PC-3 (cell line): Measurements from ENCODE around the gene BPI. TPM values are rescaled to one million over a fixed set of nuclear protein-coding genes. Genes with fewer than 3 reads are reported as not detected.
"Not testable (repeated sequence)": the region's sequence is repeated elsewhere in the genome, so short reads cannot be mapped to it uniquely, and the experiment has no call there.

ENCODE experiments used
- ATAC-seq: fragments of 200-7000 bp; cut with Tn5 transposase; 2 replicates; pipeline ENCODE4 v1.9.1; 2020; ENCODE audit warnings: mild to moderate bottlenecking, moderate library complexity
- BruUV-seq: library from RNA; stranded (reverse); fragments of 400-500 nt; replicated peaks from 2 replicates; lab custom pipeline; 2021; lab: Mats Ljungman, UMichigan
- CTCF ChIA-PET: fragments of 300-600 bp; sonication (Branson Sonifier 250); formaldehyde crosslinking; loops from one replicate; lab custom pipeline; 2022; ENCODE audit warnings: antibody characterized with exemption; lab: Charles Lee
- POLR2A ChIA-PET: fragments of 300-600 bp; sonication (Branson Sonifier 250); formaldehyde crosslinking; loops from one replicate; lab custom pipeline; 2022; ENCODE audit warnings: antibody characterized with exemption; ENCODE audit not compliant: unreplicated experiment; lab: Charles Lee
- DNase-seq: peaks from one replicate; pipeline ENCODE4 v3.0.0-alpha.2; 2015
- H2AFZ ChIP-seq: fragments of 300-600 bp; sonication (generic); 2 replicates; pipeline ENCODE4 v1.6.0; 2016; ENCODE audit warnings: antibody characterized with exemption, low read length
- H3F3A ChIP-seq: fragments of 300-600 bp; sonication (generic); one replicate; pipeline ENCODE4 v1.6.0; 2017; ENCODE audit warnings: antibody characterized with exemption, low read length, control low read depth, mild to moderate bottlenecking; ENCODE audit not compliant: unreplicated experiment
- H3K27ac ChIP-seq: fragments of 300-600 bp; sonication (generic); 2 replicates; pipeline ENCODE4 v1.5.1; 2016; ENCODE audit warnings: mild to moderate bottlenecking, low read length
- H3K27me3 ChIP-seq: fragments of 300-600 bp; sonication (generic); 2 replicates; pipeline ENCODE4 v1.6.1; 2016; ENCODE audit warnings: low read length, mixed read lengths
- H3K36me3 ChIP-seq: fragments of 300-600 bp; sonication (generic); 2 replicates; pipeline ENCODE4 v1.6.1; 2016; ENCODE audit warnings: low read depth, mixed run types, low read length, mixed read lengths
- H3K4me1 ChIP-seq: fragments of 300-600 bp; sonication (generic); 2 replicates; pipeline ENCODE4 v1.5.1; 2016; ENCODE audit warnings: low read length; ENCODE audit not compliant: insufficient read depth
- H3K4me2 ChIP-seq: fragments of 300-600 bp; sonication (generic); 2 replicates; pipeline ENCODE4 v1.6.0; 2016; ENCODE audit warnings: low read length
- H3K4me3 ChIP-seq: fragments of 300-600 bp; sonication (generic); 2 replicates; pipeline ENCODE4 v1.5.1; 2016; ENCODE audit warnings: mild to moderate bottlenecking, low read length, mixed read lengths
- H3K79me2 ChIP-seq: fragments of 300-600 bp; sonication (generic); 2 replicates; pipeline ENCODE4 v1.6.1; 2017; ENCODE audit warnings: low read length, mixed read lengths
- H3K9ac ChIP-seq: fragments of 300-600 bp; sonication (generic); 2 replicates; pipeline ENCODE4 v1.6.0; 2016; ENCODE audit warnings: mild to moderate bottlenecking, low read length
- H3K9me2 ChIP-seq: fragments of 300-600 bp; sonication (generic); replicated peaks from 2 replicates; pipeline ENCODE4 v1.6.1; 2016; ENCODE audit warnings: mixed run types, low read length, mixed read lengths
- H3K9me3 ChIP-seq: fragments of 300-600 bp; sonication (generic); 2 replicates; pipeline ENCODE4 v1.6.1; 2016; ENCODE audit warnings: low read length, mixed read lengths
- H4K20me1 ChIP-seq: fragments of 300-600 bp; sonication (generic); 2 replicates; pipeline ENCODE4 v1.6.1; 2016; ENCODE audit warnings: low read length, mixed read lengths
- CTCF ChIP-seq: fragments of 300-600 bp; sonication (generic); conservative IDR thresholded peaks from 2 replicates; pipeline ENCODE4 v1.5.1; 2017; ENCODE audit warnings: antibody characterized with exemption, low read depth, mild to moderate bottlenecking, low read length
- EZH2 ChIP-seq: fragments of 300-600 bp; sonication (generic); IDR thresholded peaks from one replicate; pipeline ENCODE4 v1.6.1; 2017; ENCODE audit warnings: antibody characterized with exemption, mild to moderate bottlenecking, low read length; ENCODE audit not compliant: unreplicated experiment
- EZH2phosphoT487 ChIP-seq: fragments of 300-600 bp; sonication (generic); IDR thresholded peaks from 2 replicates; pipeline ENCODE4 v1.6.1; 2018; ENCODE audit warnings: mild to moderate bottlenecking, antibody characterized with exemption, low read length, borderline replicate concordance
- intact Hi-C: fragments of 100-400 bp; cut with micrococcal nuclease; formaldehyde crosslinking; loops from 2 replicates; pipeline ENCODE4 v1.9.0; 2023
- total RNA-seq: library from RNA; depleted of rRNA; stranded (reverse); fragments of >200 nt; gene quantifications from 2 replicates; pipeline ENCODE4 v1.2.3, GENCODE V29; 2014

BPI gene
- total RNA-seq, 1 experiment from 2014 or later: not detected

GRCh38 chr20:38377039-38377685 is 73.2 kb downstream of the BPI start:
- no peaks in the 10 kb centered on the region for H3K9me3 ChIP-seq
- H3K79me2 ChIP-seq: no peaks in the 10 kb centered on the region
- ATAC-seq (no peak), DNase-seq (no peak)
- H3F3A ChIP-seq: no peaks in the 10 kb centered on the region
- no peaks in the 10 kb centered on the region for H3K4me1 ChIP-seq
- H2AFZ ChIP-seq: no peak overlapping the region
- ChIA-PET CTCF (no interaction called here), POLR2A (no interaction called here)
- TF ChIP-seq EZH2: no peak
- no peak for TF ChIP-seq EZH2phosphoT487
- no peak for TF ChIP-seq CTCF
- no peaks in the 10 kb centered on the region for H3K9me2 ChIP-seq
- no peak overlapping the region for H3K4me3 ChIP-seq
- intact Hi-C loops: no loop called here
- H3K27ac ChIP-seq: no peak overlapping the region
- H3K36me3 ChIP-seq: no peaks in the 10 kb centered on the region
- no peak overlapping the region for H3K4me2 ChIP-seq
- no TSS peak for BruUV-seq
- no peaks in the 10 kb centered on the region for H4K20me1 ChIP-seq
- H3K9ac ChIP-seq: no peak overlapping the region
- H3K27me3 ChIP-seq: peaks cover 20% of the 10 kb centered on the region

- H3K9ac ChIP-seq: not testable (repeated sequence)
Measured at GRCh38 chr20:38377838-38378237, 73.9 kb downstream of the BPI start.

GRCh38 chr20:38383147-38383546 is 79.2 kb downstream of the BPI start:
- no peak overlapping the region for H3K4me3 ChIP-seq
- BruUV-seq: no TSS peak
- H3F3A ChIP-seq: no peaks in the 10 kb centered on the region
- no peaks in the 10 kb centered on the region for H3K79me2 ChIP-seq
- CTCF ChIA-PET: no interaction called here
- POLR2A ChIA-PET: no interaction called here
- no peaks in the 10 kb centered on the region for H3K36me3 ChIP-seq
- DNase-seq (no peak), ATAC-seq (no peak)
- no peaks in the 10 kb centered on the region for H3K27me3 ChIP-seq
- no peak overlapping the region for H3K27ac ChIP-seq
- H3K9me2 ChIP-seq: no peaks in the 10 kb centered on the region
- no peaks in the 10 kb centered on the region for H3K4me1 ChIP-seq
- TF ChIP-seq EZH2: no peak
- no peak for TF ChIP-seq CTCF
- TF ChIP-seq EZH2phosphoT487: no peak
- H3K4me2 ChIP-seq: no peak overlapping the region
- intact Hi-C loops: no loop called here
- no peak overlapping the region for H2AFZ ChIP-seq
- no peak overlapping the region for H3K9ac ChIP-seq
- H4K20me1 ChIP-seq: no peaks in the 10 kb centered on the region
- H3K9me3 ChIP-seq: no peaks in the 10 kb centered on the region

More at GRCh38 chr20:38377838-38378237, 73.9 kb downstream of the BPI start:
- H3K27ac ChIP-seq, DNase-seq, H3F3A ChIP-seq, BruUV-seq, H3K79me2 ChIP-seq, intact Hi-C loops, H3K4me1 ChIP-seq, H3K4me2 ChIP-seq, CTCF ChIA-PET, ATAC-seq, H3K9me2 ChIP-seq, POLR2A ChIA-PET, H3K36me3 ChIP-seq, H2AFZ ChIP-seq, H3K9me3 ChIP-seq, H4K20me1 ChIP-seq, H3K4me3 ChIP-seq: not testable (repeated sequence)
- H3K27me3 ChIP-seq: peaks cover 13% of the 10 kb centered on the region
